Upper lobe of left lung (tissue), 6 donors: Measurements from ENCODE around the gene STK4. TPM values are rescaled to one million over a fixed set of nuclear protein-coding genes. Genes with fewer than 3 reads are reported as not detected.
"Not testable (repeated sequence)": the region's sequence is repeated elsewhere in the genome, so short reads cannot be mapped to it uniquely, and the experiment has no call there.

Source experiments
- ATAC-seq, 2 donors: fragments of 200-7000 bp; cut with Tn5 transposase; one replicate each; pipeline ENCODE4 v1.9.1; 2022; ENCODE audit warnings: mild to moderate bottlenecking in 2 of 2, moderate library complexity in 2 of 2; ENCODE audit not compliant: low FRiP score in 2 of 2
- DNase-seq, 2 donors: peaks; one replicate each; pipeline ENCODE4 v3.0.0-alpha.2; 2019 to 2020
- H3K27ac ChIP-seq, 4 donors: fragments of 200-600 bp; sonication (generic); one replicate each; pipeline ENCODE4 v1.5.1; 2016 to 2019
- H3K27me3 ChIP-seq, 4 donors: fragments of 200-600 bp; sonication (generic); one replicate each; pipeline ENCODE4 v1.5.1; 2017 to 2019
- H3K36me3 ChIP-seq, 4 donors: fragments of 200-600 bp; sonication (generic); one replicate each; pipeline ENCODE4 v1.5.1; 2016 to 2019
- H3K4me1 ChIP-seq, 4 donors: fragments of 200-600 bp; sonication (generic); one replicate each; pipeline ENCODE4 v1.5.1; 2018 to 2019
- H3K4me3 ChIP-seq, 4 donors: fragments of 200-600 bp; sonication (generic); one replicate each; pipeline ENCODE4 v1.5.1; 2017 to 2019; ENCODE audit warnings: mild to moderate bottlenecking in 2 of 4, moderate library complexity in 1 of 4
- H3K9me3 ChIP-seq, 4 donors: fragments of 200-600 bp; sonication (generic); one replicate each; pipeline ENCODE4 v1.5.1; 2018 to 2019
- EP300 ChIP-seq, 4 donors: sonication (generic); formaldehyde crosslinking; IDR thresholded peaks; one replicate each; pipeline ENCODE4 v1.5.1; 2017; ENCODE audit warnings: antibody characterized with exemption in 4 of 4, control low read depth in 2 of 4
- POLR2A ChIP-seq, 4 donors: fragments of 450-650 bp; IDR thresholded peaks; one replicate each; pipeline ENCODE4 v1.5.1; 2016 to 2017; ENCODE audit warnings: antibody characterized with exemption in 4 of 4, mild to moderate bottlenecking in 2 of 4
- POLR2AphosphoS5 ChIP-seq, 2 donors: sonication (generic); formaldehyde crosslinking; IDR thresholded peaks; one replicate each; pipeline ENCODE4 v1.5.1; 2017; ENCODE audit warnings: antibody characterized with exemption in 2 of 2
- WGBS, 2 donors: methylation state at CpG; one replicate each; pipeline ENCODE4 v1.1.5; 2017 to 2018; 5-methylcytosine and 5-hydroxymethylcytosine counted together
- total RNA-seq, 6 donors: library from RNA; depleted of rRNA in 4 of 6; stranded (reverse); fragments of >200 nt in 4 of 6; gene quantifications; one replicate each; pipeline versions ENCODE4 v1.1.0 to v1.2.1, GENCODE V29; 2016 to 2021
- TF ChIP-seq, protein P1 (sequence below), 6 experiments: fragments of 450-650 bp in 4 of 6; fragments of 200-600 bp in 2 of 6; sonication (generic) in 2 of 6; IDR thresholded peaks; one replicate each; pipeline ENCODE4 v1.5.1; 2016 to 2019; ENCODE audit warnings: antibody characterized with exemption in 6 of 6
- donor health status: DM: no; HTN: no; CAD: no; lungs with moderate emphysema.
- donor health status: DM: no; HTN: yes; CAD: no; lungs with severe emphysema.

STK4 gene
- total RNA-seq, 6 donors from 2014 or later = 31.0 to 76.1 (median 44.1) TPM

DNA sequence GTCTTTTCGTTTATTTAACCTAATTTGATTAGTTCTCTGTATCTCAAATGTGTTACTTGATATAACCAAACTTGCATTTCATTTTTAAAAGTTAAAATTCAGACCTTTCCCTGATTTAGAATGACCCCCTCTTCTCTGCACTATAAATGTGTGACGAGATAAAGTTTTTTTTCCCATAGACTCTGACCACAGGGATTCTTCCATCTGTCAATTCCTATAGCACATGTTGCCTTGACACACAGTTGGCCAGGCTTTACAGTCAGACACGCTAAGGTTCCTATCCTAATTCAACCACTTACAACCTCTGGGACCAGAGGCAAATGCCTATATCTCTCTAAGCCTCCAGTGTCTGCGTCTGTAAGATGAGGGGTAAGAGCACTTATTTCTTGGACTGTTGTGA is 94.0 kb downstream of the STK4 start:
- no peak overlapping the region for H3K27ac ChIP-seq
- TF ChIP-seq POLR2AphosphoS5 (IDR thresholded peaks at IDR 0.05) = no peak
- TF ChIP-seq EP300 (IDR thresholded peaks at IDR 0.05) = no peak
- TF ChIP-seq, protein P1, sequence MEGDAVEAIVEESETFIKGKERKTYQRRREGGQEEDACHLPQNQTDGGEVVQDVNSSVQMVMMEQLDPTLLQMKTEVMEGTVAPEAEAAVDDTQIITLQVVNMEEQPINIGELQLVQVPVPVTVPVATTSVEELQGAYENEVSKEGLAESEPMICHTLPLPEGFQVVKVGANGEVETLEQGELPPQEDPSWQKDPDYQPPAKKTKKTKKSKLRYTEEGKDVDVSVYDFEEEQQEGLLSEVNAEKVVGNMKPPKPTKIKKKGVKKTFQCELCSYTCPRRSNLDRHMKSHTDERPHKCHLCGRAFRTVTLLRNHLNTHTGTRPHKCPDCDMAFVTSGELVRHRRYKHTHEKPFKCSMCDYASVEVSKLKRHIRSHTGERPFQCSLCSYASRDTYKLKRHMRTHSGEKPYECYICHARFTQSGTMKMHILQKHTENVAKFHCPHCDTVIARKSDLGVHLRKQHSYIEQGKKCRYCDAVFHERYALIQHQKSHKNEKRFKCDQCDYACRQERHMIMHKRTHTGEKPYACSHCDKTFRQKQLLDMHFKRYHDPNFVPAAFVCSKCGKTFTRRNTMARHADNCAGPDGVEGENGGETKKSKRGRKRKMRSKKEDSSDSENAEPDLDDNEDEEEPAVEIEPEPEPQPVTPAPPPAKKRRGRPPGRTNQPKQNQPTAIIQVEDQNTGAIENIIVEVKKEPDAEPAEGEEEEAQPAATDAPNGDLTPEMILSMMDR (IDR thresholded peaks at IDR 0.05) = no peak
- TF ChIP-seq POLR2A (IDR thresholded peaks at IDR 0.05) = no peak
- no peaks in the 10 kb centered on the region for H3K9me3 ChIP-seq
- H3K36me3 ChIP-seq = peaks cover 0 to 29% (median 7%) of the 10 kb centered on the region in 4 donors
- no peaks in the 10 kb centered on the region for H3K27me3 ChIP-seq
- H3K4me3 ChIP-seq = no peak overlapping the region
- 93 to 96% methylated on average over 4 of the region's 4 CpGs for WGBS, 2 donors
- ATAC-seq (no peak), DNase-seq (no peak)
- H3K4me1 ChIP-seq = peaks cover 0 to 4% (median 0%) of the 10 kb centered on the region in 4 donors

DNA sequence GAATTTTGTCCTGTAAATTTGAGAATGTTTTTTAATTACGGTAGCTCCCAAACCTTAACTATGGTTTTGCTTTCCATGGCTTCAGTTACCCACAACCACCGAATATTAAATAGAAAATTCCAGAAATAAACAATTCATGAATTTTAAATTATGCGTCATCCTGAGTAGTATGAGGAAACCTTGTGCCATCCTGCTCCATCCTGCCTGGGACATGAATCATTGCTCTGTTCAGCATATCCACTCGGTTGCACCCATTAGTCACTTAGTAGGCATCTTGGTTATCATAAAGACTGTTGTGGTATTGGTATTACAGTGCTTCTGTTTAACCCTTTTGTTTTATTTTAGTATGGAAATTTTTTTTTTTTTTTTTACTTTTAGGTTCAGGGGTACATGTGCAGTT is 94.9 kb downstream of the STK4 start:
- ATAC-seq (no peak), DNase-seq (no peak)
- Histone ChIP-seq H3K36me3 (peaks cover 0 to 22% (median 7%) of the 10 kb centered on the region in 4 donors), H3K4me3 (no peak overlapping the region), H3K9me3 (no peaks in the 10 kb centered on the region), H3K4me1 (peaks cover 0 to 4% (median 0%) of the 10 kb centered on the region in 4 donors), H3K27ac (no peak overlapping the region), H3K27me3 (no peaks in the 10 kb centered on the region)
- 76 to 84% methylated on average over 4 of the region's 4 CpGs for WGBS, 2 donors
- TF ChIP-seq, protein P1 (IDR thresholded peaks at IDR 0.05) = no peak
- TF ChIP-seq POLR2A (IDR thresholded peaks at IDR 0.05) (no peak), POLR2AphosphoS5 (IDR thresholded peaks at IDR 0.05) (no peak), EP300 (IDR thresholded peaks at IDR 0.05) (no peak)

DNA sequence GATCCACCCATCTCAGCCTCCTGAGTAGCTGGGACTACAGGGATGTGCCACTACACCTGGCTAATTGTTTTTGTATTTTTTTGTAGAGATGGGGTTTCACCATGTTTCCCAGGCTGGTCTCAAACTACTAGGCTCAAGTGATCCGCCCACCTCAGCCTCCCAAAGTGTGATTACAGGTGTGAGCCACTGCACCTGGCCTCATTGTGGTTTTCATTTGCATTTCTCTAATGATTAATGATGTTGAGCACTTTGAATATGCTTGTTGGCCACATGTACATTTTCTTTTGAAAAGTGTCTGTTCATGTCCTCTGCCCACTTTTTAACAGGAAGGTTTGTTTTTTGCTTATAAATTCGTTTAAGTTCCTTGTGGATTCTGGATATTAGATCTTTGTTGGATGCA is 96.8 kb downstream of the STK4 start:
- H3K27ac ChIP-seq, H3K9me3 ChIP-seq, H3K4me3 ChIP-seq, H3K27me3 ChIP-seq, DNase-seq, ATAC-seq: not testable (repeated sequence)
- 83 to 93% methylated on average over 2 of the region's 2 CpGs for WGBS, 2 donors
- Histone ChIP-seq H3K36me3 (peaks cover 0 to 14% (median under 1%) of the 10 kb centered on the region in 4 donors), H3K4me1 (peaks cover 0 to 12% (median 0%) of the 10 kb centered on the region in 4 donors)

DNA sequence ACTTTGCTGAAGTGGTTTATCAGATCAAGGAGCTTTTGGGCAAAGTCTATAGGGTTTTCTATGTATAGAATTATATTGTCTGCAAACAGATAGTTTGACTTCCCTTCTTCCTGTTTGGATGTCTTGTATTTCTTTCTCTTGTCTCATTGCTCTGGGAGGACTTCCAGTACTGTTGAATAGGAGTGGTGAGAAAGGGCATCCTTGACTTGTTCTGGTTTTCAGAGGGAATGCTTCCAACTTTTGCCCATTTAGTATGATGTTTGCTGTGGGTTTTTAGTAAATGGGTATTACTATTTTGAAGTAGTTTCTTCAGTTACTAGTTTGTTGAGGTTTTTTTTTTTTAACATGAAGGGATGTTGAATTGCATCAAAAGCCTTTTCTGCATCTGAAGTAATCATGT is 98.5 kb downstream of the STK4 start:
- Histone ChIP-seq H3K27ac (no peak overlapping the region), H3K4me3 (no peak overlapping the region), H3K9me3 (no peaks in the 10 kb centered on the region), H3K27me3 (no peaks in the 10 kb centered on the region), H3K36me3 (peaks cover 0 to 18% (median 1%) of the 10 kb centered on the region in 4 donors), H3K4me1 (peaks cover 0 to 12% (median 3%) of the 10 kb centered on the region in 4 donors)
- ATAC-seq (no peak), DNase-seq (no peak)
- TF ChIP-seq POLR2A (IDR thresholded peaks at IDR 0.05) (no peak), EP300 (IDR thresholded peaks at IDR 0.05) (no peak), POLR2AphosphoS5 (IDR thresholded peaks at IDR 0.05) (no peak)
- TF ChIP-seq, protein P1 (IDR thresholded peaks at IDR 0.05) = no peak

DNA sequence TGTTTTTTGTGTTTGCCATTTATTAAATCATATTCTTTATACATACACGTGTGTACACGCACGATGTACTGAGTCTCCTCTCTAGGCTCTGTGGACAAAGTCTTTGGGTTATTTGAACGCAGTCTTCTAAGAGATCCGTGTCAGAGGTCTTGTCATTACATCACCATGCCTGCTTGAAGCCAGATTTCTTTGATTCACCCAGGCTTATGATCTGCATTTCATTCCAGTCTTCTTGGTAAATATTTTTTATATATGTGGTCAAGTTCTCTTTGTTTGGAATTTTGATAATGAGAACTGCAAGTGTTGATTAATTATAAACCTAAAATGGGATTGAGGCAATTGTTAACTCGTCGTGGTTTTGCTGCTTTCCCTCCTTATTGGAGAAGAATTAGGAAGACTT is 100.1 kb downstream of the STK4 start:
- no peak overlapping the region for H3K4me3 ChIP-seq
- TF ChIP-seq POLR2AphosphoS5 (IDR thresholded peaks at IDR 0.05) = no peak
- TF ChIP-seq, protein P1 (IDR thresholded peaks at IDR 0.05) = no peak
- TF ChIP-seq POLR2A (IDR thresholded peaks at IDR 0.05) = no peak
- TF ChIP-seq EP300 (IDR thresholded peaks at IDR 0.05) = no peak
- no peaks in the 10 kb centered on the region for H3K27me3 ChIP-seq
- peaks cover 0 to 15% (median 3%) of the 10 kb centered on the region in 4 donors for H3K4me1 ChIP-seq
- ATAC-seq = no peak
- no peaks in the 10 kb centered on the region for H3K9me3 ChIP-seq
- no peak for DNase-seq
- H3K27ac ChIP-seq = no peak overlapping the region
- WGBS, 2 donors = 83 to 84% methylated on average over 7 of the region's 7 CpGs
- peaks cover 0 to 12% (median 1%) of the 10 kb centered on the region in 4 donors for H3K36me3 ChIP-seq
